Mesothelial cell of epicardium (in vitro differentiated cells): ENCODE results near the gene CREM. TPM values are rescaled to one million over a fixed set of nuclear protein-coding genes. Genes with fewer than 3 reads are reported as not detected.
A peak's percentile ranks its signal among the peaks of the same experiment; 100 is the strongest.

Experiments used
- DNase-seq, 2 experiments: peaks; one replicate each; pipeline ENCODE4 v3.0.0; 2021; ENCODE audit warnings: low spot score in 2 of 2; ENCODE audit not compliant: unreplicated experiment in 2 of 2
- H3K27ac Mint-ChIP-seq: 2 replicates; pipeline ENCODE4 v1.8.0; 2021; ENCODE audit warnings: mixed read lengths
- H3K27me3 Mint-ChIP-seq: 2 replicates; pipeline ENCODE4 v1.8.0; 2021; ENCODE audit warnings: low read depth, mixed read lengths
- H3K36me3 Mint-ChIP-seq: 2 replicates; pipeline ENCODE4 v1.8.0; 2021; ENCODE audit warnings: mixed read lengths
- H3K4me1 Mint-ChIP-seq: 2 replicates; pipeline ENCODE4 v1.8.0; 2021; ENCODE audit warnings: mixed read lengths
- H3K4me3 Mint-ChIP-seq: 2 replicates; pipeline ENCODE4 v1.8.0; 2021; ENCODE audit warnings: mild to moderate bottlenecking, moderate library complexity, mixed read lengths
- H3K9me3 Mint-ChIP-seq: 2 replicates; pipeline ENCODE4 v1.8.0; 2021; ENCODE audit warnings: mixed read lengths
- total RNA-seq: library from RNA; stranded (reverse); gene quantifications from 3 replicates; pipeline ENCODE4 v1.2.1, GENCODE V29; 2021
- TF ChIP-seq, protein P1 (sequence below): fragments of 200-600 bp; sonication (generic); IDR thresholded peaks from one replicate; pipeline ENCODE4 v1.5.0; 2021; ENCODE audit warnings: antibody characterized with exemption; ENCODE audit not compliant: unreplicated experiment

CREM gene
- total RNA-seq, 1 donor from 2014 or later = 34.2 TPM

DNA sequence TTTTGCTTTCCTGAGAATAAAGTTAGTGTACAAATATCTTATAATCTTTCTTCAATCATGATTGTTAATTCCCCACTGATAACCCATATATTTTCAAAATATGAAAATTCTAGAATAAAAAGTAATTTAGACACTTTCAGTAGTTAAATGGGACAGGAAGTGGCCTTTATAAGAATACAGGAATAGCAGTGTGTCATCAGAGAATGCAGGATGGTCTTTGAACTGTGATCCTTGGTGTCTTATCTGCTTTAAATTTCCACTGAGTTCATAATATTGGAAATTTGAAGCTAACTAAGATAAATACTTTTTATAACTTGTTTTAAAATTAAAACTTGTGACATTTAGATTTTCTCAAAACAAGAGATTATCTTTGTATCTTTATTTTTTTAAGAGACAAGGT, 75.4 kb downstream of the CREM start:
- H3K4me3 Mint-ChIP-seq = no peak overlapping the region
- no peak overlapping the region for H3K27ac Mint-ChIP-seq
- no peaks in the 10 kb centered on the region for H3K9me3 Mint-ChIP-seq
- peaks cover 7% of the 10 kb centered on the region for H3K4me1 Mint-ChIP-seq
- DNase-seq = no peak
- peaks cover 3% of the 10 kb centered on the region for H3K36me3 Mint-ChIP-seq
- no peaks in the 10 kb centered on the region for H3K27me3 Mint-ChIP-seq
- TF ChIP-seq, protein P1, sequence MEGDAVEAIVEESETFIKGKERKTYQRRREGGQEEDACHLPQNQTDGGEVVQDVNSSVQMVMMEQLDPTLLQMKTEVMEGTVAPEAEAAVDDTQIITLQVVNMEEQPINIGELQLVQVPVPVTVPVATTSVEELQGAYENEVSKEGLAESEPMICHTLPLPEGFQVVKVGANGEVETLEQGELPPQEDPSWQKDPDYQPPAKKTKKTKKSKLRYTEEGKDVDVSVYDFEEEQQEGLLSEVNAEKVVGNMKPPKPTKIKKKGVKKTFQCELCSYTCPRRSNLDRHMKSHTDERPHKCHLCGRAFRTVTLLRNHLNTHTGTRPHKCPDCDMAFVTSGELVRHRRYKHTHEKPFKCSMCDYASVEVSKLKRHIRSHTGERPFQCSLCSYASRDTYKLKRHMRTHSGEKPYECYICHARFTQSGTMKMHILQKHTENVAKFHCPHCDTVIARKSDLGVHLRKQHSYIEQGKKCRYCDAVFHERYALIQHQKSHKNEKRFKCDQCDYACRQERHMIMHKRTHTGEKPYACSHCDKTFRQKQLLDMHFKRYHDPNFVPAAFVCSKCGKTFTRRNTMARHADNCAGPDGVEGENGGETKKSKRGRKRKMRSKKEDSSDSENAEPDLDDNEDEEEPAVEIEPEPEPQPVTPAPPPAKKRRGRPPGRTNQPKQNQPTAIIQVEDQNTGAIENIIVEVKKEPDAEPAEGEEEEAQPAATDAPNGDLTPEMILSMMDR = no peak

DNA sequence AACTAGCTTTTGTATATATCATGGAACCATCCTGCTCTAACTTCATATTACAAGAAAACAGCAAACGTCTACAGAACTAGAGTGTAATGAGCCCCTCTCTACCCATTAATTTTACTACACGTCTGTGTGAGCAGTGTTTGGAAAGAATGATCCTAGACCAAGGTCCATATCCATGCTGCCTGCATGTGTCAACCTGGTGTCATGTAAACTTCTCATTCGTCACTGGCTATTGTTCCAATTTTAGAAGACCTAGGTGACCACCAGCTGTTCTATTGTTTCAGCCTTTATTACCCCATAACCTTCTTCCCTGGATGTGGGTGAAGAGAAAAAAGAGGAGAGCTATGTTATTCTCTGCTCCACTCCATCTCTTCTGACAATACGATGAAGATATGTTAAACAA, 77.1 kb downstream of the CREM start:
- H3K9me3 Mint-ChIP-seq = no peaks in the 10 kb centered on the region
- H3K4me3 Mint-ChIP-seq = no peak overlapping the region
- H3K36me3 Mint-ChIP-seq = peaks cover 4% of the 10 kb centered on the region
- no peak overlapping the region for H3K27ac Mint-ChIP-seq
- TF ChIP-seq, protein P1 = no peak
- H3K4me1 Mint-ChIP-seq = peaks cover 7% of the 10 kb centered on the region
- H3K27me3 Mint-ChIP-seq = no peaks in the 10 kb centered on the region
- DNase-seq = no peak

DNA sequence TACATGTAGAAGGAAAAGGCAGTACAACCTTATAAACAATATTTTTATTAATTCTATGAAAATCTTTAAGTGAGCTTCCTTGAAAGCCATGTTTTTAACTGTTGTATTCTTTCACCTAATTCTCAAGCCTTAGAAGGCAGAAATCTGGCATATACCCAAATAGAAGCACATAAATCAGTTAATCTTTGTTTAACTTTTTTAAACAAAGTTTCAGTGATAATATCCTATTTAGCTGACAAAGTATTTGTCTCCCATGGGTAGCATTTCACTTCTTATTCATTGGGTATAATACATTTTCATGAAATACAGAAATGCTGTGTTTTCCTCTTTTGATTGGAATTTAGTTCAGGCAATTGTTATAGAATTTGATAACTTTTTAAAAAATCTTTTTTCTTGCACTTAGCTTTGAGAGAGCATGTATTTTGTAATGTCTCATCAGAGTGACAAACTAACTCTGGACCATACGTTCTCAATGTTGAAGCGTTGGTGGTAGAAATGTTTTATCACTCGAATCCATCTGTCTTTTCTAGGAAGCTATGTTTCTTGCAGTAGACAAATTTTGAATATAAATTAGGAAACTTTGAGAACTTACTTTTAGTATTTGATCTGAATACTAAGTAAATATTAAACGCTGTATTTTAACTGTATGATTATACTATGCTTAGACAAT, 78.1 kb downstream of the CREM start:
- Mint-ChIP-seq H3K4me3 (no peak overlapping the region), H3K27me3 (no peaks in the 10 kb centered on the region), H3K27ac (peak overlapping the region; percentile 47), H3K4me1 (peaks cover 7% of the 10 kb centered on the region), H3K36me3 (peaks cover 7% of the 10 kb centered on the region), H3K9me3 (no peaks in the 10 kb centered on the region)
- DNase-seq = no peak
- TF ChIP-seq, protein P1 = no peak

DNA sequence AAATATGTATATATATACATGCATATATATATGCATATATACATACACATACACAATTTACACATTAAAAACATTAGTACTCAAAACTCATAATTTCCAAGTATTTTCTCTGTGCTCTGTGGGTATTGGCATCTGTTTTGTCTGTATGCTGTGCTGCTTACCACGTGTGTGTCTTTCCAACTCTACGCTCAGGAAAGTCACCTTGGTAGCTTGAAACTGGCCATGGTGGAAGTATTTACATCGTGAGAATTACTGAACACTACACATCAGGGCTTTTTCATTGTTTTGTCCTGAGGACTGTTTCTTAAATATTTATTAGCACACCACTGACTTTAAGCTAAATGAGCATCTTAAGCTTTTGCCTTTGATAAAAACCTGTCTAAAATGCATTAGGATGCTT, 79.6 kb downstream of the CREM start:
- TF ChIP-seq, protein P1 = no peak
- Mint-ChIP-seq H3K27me3 (no peaks in the 10 kb centered on the region), H3K4me3 (no peak overlapping the region), H3K4me1 (peaks cover 11% of the 10 kb centered on the region), H3K9me3 (no peaks in the 10 kb centered on the region), H3K36me3 (peaks cover 7% of the 10 kb centered on the region), H3K27ac (no peak overlapping the region)
- no peak for DNase-seq

DNA sequence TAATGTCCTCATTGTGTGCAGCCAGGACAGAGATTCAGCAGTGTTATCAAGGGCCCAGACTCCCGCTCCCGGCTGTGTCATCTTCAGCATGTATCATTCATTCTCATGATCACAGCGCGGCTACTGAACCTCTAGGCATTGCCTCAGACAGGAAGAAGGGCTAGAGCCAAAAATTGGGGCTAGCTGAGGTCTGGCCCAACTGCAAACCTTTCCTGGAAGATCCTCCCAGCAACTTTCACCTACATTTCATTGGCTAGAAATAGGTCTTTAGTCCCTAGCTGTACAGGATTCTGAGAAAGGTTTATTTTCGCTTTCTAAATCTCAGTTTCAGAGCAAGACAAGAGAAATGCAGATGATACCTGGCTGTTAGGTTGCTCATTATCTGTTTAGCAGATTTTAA, 81.9 kb downstream of the CREM start:
- no peak overlapping the region for H3K4me3 Mint-ChIP-seq
- no peak for DNase-seq
- H3K27me3 Mint-ChIP-seq = no peaks in the 10 kb centered on the region
- H3K36me3 Mint-ChIP-seq = peaks cover 10% of the 10 kb centered on the region
- TF ChIP-seq, protein P1 = no peak
- H3K4me1 Mint-ChIP-seq = peaks cover 27% of the 10 kb centered on the region
- no peak overlapping the region for H3K27ac Mint-ChIP-seq
- H3K9me3 Mint-ChIP-seq = no peaks in the 10 kb centered on the region
